ENCODE results near the gene CHRM5. TPM values are rescaled to one million over a fixed set of nuclear protein-coding genes. Genes with fewer than 3 reads are reported as not detected.
A peak's percentile ranks its signal among the peaks of the same experiment; 100 is the strongest.

CHRM5 gene
- total and polyA plus RNA-seq, 9 of the 15 experiments (the other 6 are each of a cell fraction or from before 2014, with no cell fraction given), result not detected

- TF ChIP-seq ZNF436 (CRISPR knock-in tag; IDR thresholded peaks at IDR 0.05), result no peak
Measured at GRCh38 chr15:34039790-34040113, 71.5 kb downstream of the CHRM5 start (continued).

DNA sequence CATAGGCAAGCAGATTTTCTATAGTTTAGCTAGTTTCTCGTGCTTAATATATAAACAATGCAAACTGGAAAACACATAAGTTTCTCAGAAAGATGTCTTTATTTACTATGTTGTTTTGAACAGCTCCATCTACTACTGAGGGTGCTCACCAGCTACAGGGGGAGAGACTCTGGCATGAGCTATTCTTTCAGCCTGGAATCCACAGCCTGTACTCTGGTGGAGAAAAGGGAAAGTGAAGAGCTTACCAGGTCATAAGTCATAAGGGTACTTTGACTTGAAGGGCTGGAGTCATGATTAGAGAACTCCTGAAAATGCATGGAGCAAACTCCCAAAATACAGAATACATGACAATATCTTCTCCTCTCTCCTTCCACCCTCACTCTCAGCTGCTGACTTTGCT lies 75.1 kb downstream of the CHRM5 start:
- H3K36me3 ChIP-seq (ENCODE audit: control insufficient read depth, insufficient read depth, low read length), result no peaks in the 10 kb centered on the region
- ChIA-PET CTCF (ENCODE audit: low intra/inter-chr PET ratio) (no interaction called here), POLR2A (interaction anchor here (0.6 to 0.7 kb wide), 2 partner anchors 58 to 71 kb away, joined by 3 read pairs; partner anchors contain the start of genes EMC7 and PGBD4)
- H2AFZ ChIP-seq (ENCODE audit: low read depth, low read length), result no peak overlapping the region
- intact Hi-C loops (cut with micrococcal nuclease), result no loop called here
- peak; percentile 6 for FAIRE-seq
- no peaks in the 10 kb centered on the region for H3K9me3 ChIP-seq (replicated peaks; ENCODE audit: control insufficient read depth, insufficient read depth, low read depth, low read length)
- no peak overlapping the region for H3K4me3 ChIP-seq
- DNase-seq (ENCODE audit: extremely low read depth in 1 of 4, low spot score in 3 of 4), result no peak
- peaks cover 5 to 17% of the 10 kb centered on the region in 2 experiments; a peak in 4 of 5 replicates for H3K4me1 ChIP-seq (replicated peaks in 1 of 2; ENCODE audit: control insufficient read depth in 2 of 2, insufficient read depth in 2 of 2, low read length in 2 of 2)
- peaks cover 7% of the 10 kb centered on the region for H4K20me1 ChIP-seq (replicated peaks; ENCODE audit: control insufficient read depth, insufficient read depth, low read length)
- peaks cover 17 to 19% of the 10 kb centered on the region in 2 experiments; a peak in 4 of 5 replicates for H3K27me3 ChIP-seq (ENCODE audit: control insufficient read depth in 2 of 2, insufficient read depth in 2 of 2, low read length in 2 of 2)
- BruUV-seq (replicated peaks), result no TSS peak
- no peak overlapping the region for H3K9ac ChIP-seq (ENCODE audit: insufficient read depth in 1 of 2, low read depth in 2 of 2, low read length in 2 of 2)
- H3K9me1 ChIP-seq (ENCODE audit: control insufficient read depth, insufficient read depth, low read length), result no peaks in the 10 kb centered on the region
- ATAC-seq, result no peak
- H3K79me2 ChIP-seq (ENCODE audit: control insufficient read depth, insufficient read depth, low read length), result no peaks in the 10 kb centered on the region
- in situ Hi-C loops (cut with MboI), result no loop called here
- H3K4me2 ChIP-seq (ENCODE audit: insufficient read depth, low read length), result no peak overlapping the region
- no peak overlapping the region for H3K27ac ChIP-seq (ENCODE audit: extremely low read depth, low read depth, low read length)
- WGBS (ENCODE audit: insufficient coverage, low coverage, missing lambda C conversion rate), result 7% methylated on average over 1 of the region's 1 CpG
- TF ChIP-seq, protein P1, sequence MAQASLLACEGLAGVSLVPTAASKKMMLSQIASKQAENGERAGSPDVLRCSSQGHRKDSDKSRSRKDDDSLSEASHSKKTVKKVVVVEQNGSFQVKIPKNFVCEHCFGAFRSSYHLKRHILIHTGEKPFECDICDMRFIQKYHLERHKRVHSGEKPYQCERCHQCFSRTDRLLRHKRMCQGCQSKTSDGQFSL (CRISPR knock-in tag; IDR thresholded peaks at IDR 0.05), result no peak
- TF ChIP-seq, protein P1 (tag; IDR thresholded peaks at IDR 0.05), result no peak
- TF ChIP-seq BCL6 (CRISPR knock-in tag; IDR thresholded peaks at IDR 0.05) (no peak), SMARCB1 (IDR thresholded peaks at IDR 0.05; ENCODE audit: insufficient read length, low read depth) (no peak), ZBTB9 (CRISPR knock-in tag; IDR thresholded peaks at IDR 0.05) (no peak), FUS (optimal IDR thresholded peaks at IDR 0.05; ENCODE audit: low read depth, low read length) (no peak), ZNF184 (CRISPR knock-in tag; IDR thresholded peaks at IDR 0.05) (no peak), HOMEZ (CRISPR knock-in tag; IDR thresholded peaks at IDR 0.05) (no peak), ZNF124 (CRISPR knock-in tag; IDR thresholded peaks at IDR 0.05) (no peak), ZNF77 (CRISPR knock-in tag; IDR thresholded peaks at IDR 0.05) (no peak), EGR1 (conservative IDR thresholded peaks at IDR 0.05) (no peak)
- TF ChIP-seq, protein P2, sequence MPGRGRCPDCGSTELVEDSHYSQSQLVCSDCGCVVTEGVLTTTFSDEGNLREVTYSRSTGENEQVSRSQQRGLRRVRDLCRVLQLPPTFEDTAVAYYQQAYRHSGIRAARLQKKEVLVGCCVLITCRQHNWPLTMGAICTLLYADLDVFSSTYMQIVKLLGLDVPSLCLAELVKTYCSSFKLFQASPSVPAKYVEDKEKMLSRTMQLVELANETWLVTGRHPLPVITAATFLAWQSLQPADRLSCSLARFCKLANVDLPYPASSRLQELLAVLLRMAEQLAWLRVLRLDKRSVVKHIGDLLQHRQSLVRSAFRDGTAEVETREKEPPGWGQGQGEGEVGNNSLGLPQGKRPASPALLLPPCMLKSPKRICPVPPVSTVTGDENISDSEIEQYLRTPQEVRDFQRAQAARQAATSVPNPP (IDR thresholded peaks at IDR 0.05; ENCODE audit: borderline replicate concordance, insufficient read depth, insufficient read length), result no peak
- TF ChIP-seq, protein P3, sequence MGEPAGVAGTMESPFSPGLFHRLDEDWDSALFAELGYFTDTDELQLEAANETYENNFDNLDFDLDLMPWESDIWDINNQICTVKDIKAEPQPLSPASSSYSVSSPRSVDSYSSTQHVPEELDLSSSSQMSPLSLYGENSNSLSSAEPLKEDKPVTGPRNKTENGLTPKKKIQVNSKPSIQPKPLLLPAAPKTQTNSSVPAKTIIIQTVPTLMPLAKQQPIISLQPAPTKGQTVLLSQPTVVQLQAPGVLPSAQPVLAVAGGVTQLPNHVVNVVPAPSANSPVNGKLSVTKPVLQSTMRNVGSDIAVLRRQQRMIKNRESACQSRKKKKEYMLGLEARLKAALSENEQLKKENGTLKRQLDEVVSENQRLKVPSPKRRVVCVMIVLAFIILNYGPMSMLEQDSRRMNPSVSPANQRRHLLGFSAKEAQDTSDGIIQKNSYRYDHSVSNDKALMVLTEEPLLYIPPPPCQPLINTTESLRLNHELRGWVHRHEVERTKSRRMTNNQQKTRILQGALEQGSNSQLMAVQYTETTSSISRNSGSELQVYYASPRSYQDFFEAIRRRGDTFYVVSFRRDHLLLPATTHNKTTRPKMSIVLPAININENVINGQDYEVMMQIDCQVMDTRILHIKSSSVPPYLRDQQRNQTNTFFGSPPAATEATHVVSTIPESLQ (CRISPR knock-in tag; IDR thresholded peaks at IDR 0.05), result no peak

Data from K562 (cell line).